ENCODE results near the gene CUX1. TPM values are rescaled to one million over a fixed set of nuclear protein-coding genes. Genes with fewer than 3 reads are reported as not detected.

Gene CUX1
- total RNA-seq, 1 donor from 2014 or later = 50.6 TPM

- TF ChIP-seq CTCF (IDR thresholded peaks at IDR 0.05; ENCODE audit: insufficient read depth, low read depth, low read length) (no peak), EZH2 (IDR thresholded peaks at IDR 0.05; ENCODE audit: insufficient read depth, low read length) (no peak)
- FAIRE-seq = no peak
Measured at GRCh38 chr7:101970801-101971200, 153.4 kb downstream of the CUX1 start.

GRCh38 chr7:101971457-101971856 lies 154.0 kb downstream of the CUX1 start:
- H3K36me3 Mint-ChIP-seq (ENCODE audit: low read depth, unreplicated experiment) = peaks cover 12% of the 10 kb centered on the region
- Histone ChIP-seq H4K20me1 (ENCODE audit: insufficient read depth, low read length) (peaks cover 49% of the 10 kb centered on the region), H2AFZ (ENCODE audit: low read depth, low read length) (no peak overlapping the region), H3K4me2 (ENCODE audit: low read length) (no peak overlapping the region), H3K4me3 (ENCODE audit: insufficient read depth, low read depth, low read length) (no peak overlapping the region), H3K4me1 (ENCODE audit: insufficient read depth, low read length) (no peaks in the 10 kb centered on the region), H3K9ac (ENCODE audit: low read length) (no peak overlapping the region), H3K27me3 (ENCODE audit: insufficient read depth, low read length) (no peaks in the 10 kb centered on the region), H3K36me3 (ENCODE audit: insufficient read depth, low read length) (no peaks in the 10 kb centered on the region), H3K9me3 (ENCODE audit: insufficient read depth, low read depth, low read length) (no peaks in the 10 kb centered on the region), H3K79me2 (ENCODE audit: insufficient read depth, low read length) (peaks cover 8% of the 10 kb centered on the region), H3K27ac (ENCODE audit: low read depth, low read length) (no peak overlapping the region)
- FAIRE-seq = no peak
- TF ChIP-seq EZH2 (IDR thresholded peaks at IDR 0.05; ENCODE audit: insufficient read depth, low read length) (no peak), CTCF (IDR thresholded peaks at IDR 0.05; ENCODE audit: insufficient read depth, low read depth, low read length) (no peak)
- H3K4me1 Mint-ChIP-seq (ENCODE audit: low read depth, unreplicated experiment) = no peaks in the 10 kb centered on the region
- H3K27me3 Mint-ChIP-seq (ENCODE audit: low read depth, unreplicated experiment) = no peaks in the 10 kb centered on the region
- no peak for DNase-seq (ENCODE audit: low read depth)
- H3K27ac Mint-ChIP-seq (ENCODE audit: unreplicated experiment) = no peak overlapping the region
- no peak overlapping the region for H3K4me3 Mint-ChIP-seq (ENCODE audit: unreplicated experiment)
- no peaks in the 10 kb centered on the region for H3K9me3 Mint-ChIP-seq (ENCODE audit: unreplicated experiment)

More at GRCh38 chr7:101970801-101971200, 153.4 kb downstream of the CUX1 start:
- H3K27me3 ChIP-seq (ENCODE audit: insufficient read depth, low read length) = no peaks in the 10 kb centered on the region
- Mint-ChIP-seq H3K27me3 (ENCODE audit: low read depth, unreplicated experiment) (no peaks in the 10 kb centered on the region), H3K4me1 (ENCODE audit: low read depth, unreplicated experiment) (no peaks in the 10 kb centered on the region), H3K27ac (ENCODE audit: unreplicated experiment) (no peak overlapping the region), H3K9me3 (ENCODE audit: unreplicated experiment) (no peaks in the 10 kb centered on the region), H3K36me3 (ENCODE audit: low read depth, unreplicated experiment) (peaks cover 12% of the 10 kb centered on the region), H3K4me3 (ENCODE audit: unreplicated experiment) (no peak overlapping the region)
- H3K4me2 ChIP-seq (ENCODE audit: low read length) = no peak overlapping the region
- no peak overlapping the region for H3K9ac ChIP-seq (ENCODE audit: low read length)
- H4K20me1 ChIP-seq (ENCODE audit: insufficient read depth, low read length) = peaks cover 55% of the 10 kb centered on the region
- H3K9me3 ChIP-seq (ENCODE audit: insufficient read depth, low read depth, low read length) = no peaks in the 10 kb centered on the region
- no peak overlapping the region for H3K27ac ChIP-seq (ENCODE audit: low read depth, low read length)
- no peaks in the 10 kb centered on the region for H3K36me3 ChIP-seq (ENCODE audit: insufficient read depth, low read length)
- H3K4me3 ChIP-seq (ENCODE audit: insufficient read depth, low read depth, low read length) = no peak overlapping the region
- no peak for DNase-seq (ENCODE audit: low read depth)
- H3K79me2 ChIP-seq (ENCODE audit: insufficient read depth, low read length) = peaks cover 8% of the 10 kb centered on the region
- no peaks in the 10 kb centered on the region for H3K4me1 ChIP-seq (ENCODE audit: insufficient read depth, low read length)
- H2AFZ ChIP-seq (ENCODE audit: low read depth, low read length) = no peak overlapping the region

GRCh38 chr7:101972627-101973026 lies 155.2 kb downstream of the CUX1 start:
- no peak overlapping the region for H3K27ac ChIP-seq (ENCODE audit: low read depth, low read length)
- Mint-ChIP-seq H3K27me3 (ENCODE audit: low read depth, unreplicated experiment) (no peaks in the 10 kb centered on the region), H3K4me3 (ENCODE audit: unreplicated experiment) (no peak overlapping the region), H3K27ac (ENCODE audit: unreplicated experiment) (no peak overlapping the region), H3K36me3 (ENCODE audit: low read depth, unreplicated experiment) (peaks cover 14% of the 10 kb centered on the region), H3K4me1 (ENCODE audit: low read depth, unreplicated experiment) (no peaks in the 10 kb centered on the region), H3K9me3 (ENCODE audit: unreplicated experiment) (no peaks in the 10 kb centered on the region)
- H3K4me1 ChIP-seq (ENCODE audit: insufficient read depth, low read length) = no peaks in the 10 kb centered on the region
- no peak overlapping the region for H3K9ac ChIP-seq (ENCODE audit: low read length)
- H3K36me3 ChIP-seq (ENCODE audit: insufficient read depth, low read length) = no peaks in the 10 kb centered on the region
- H3K79me2 ChIP-seq (ENCODE audit: insufficient read depth, low read length) = peaks cover 5% of the 10 kb centered on the region
- no peak overlapping the region for H3K4me3 ChIP-seq (ENCODE audit: insufficient read depth, low read depth, low read length)
- H3K9me3 ChIP-seq (ENCODE audit: insufficient read depth, low read depth, low read length) = no peaks in the 10 kb centered on the region
- FAIRE-seq = no peak
- no peak overlapping the region for H3K4me2 ChIP-seq (ENCODE audit: low read length)
- no peaks in the 10 kb centered on the region for H3K27me3 ChIP-seq (ENCODE audit: insufficient read depth, low read length)
- peaks cover 41% of the 10 kb centered on the region for H4K20me1 ChIP-seq (ENCODE audit: insufficient read depth, low read length)
- H2AFZ ChIP-seq (ENCODE audit: low read depth, low read length) = no peak overlapping the region
- no peak for TF ChIP-seq CTCF (IDR thresholded peaks at IDR 0.05; ENCODE audit: insufficient read depth, low read depth, low read length)
- TF ChIP-seq EZH2 (IDR thresholded peaks at IDR 0.05; ENCODE audit: insufficient read depth, low read length) = no peak
- DNase-seq (ENCODE audit: low read depth) = no peak

All from astrocyte (in vitro differentiated cells and primary cell).